Muscle of back (tissue), 11 donors: ENCODE results near the gene HDAC9. TPM values are rescaled to one million over a fixed set of nuclear protein-coding genes. Genes with fewer than 3 reads are reported as not detected.

Source experiments
- DNase-seq, 3 donors: peaks; one replicate each; pipeline versions ENCODE4 v3.0.0 to v3.0.0-alpha.2; 2013
- polyA plus RNA-seq, 10 donors: library from polyadenylated mRNA; unstranded; fragments of 120-200 nt; gene quantifications; one replicate each; pipeline ENCODE4 v1.2.1, GENCODE V29; 2013; ENCODE audit not compliant: insufficient read length in 10 of 10

Gene HDAC9
- polyA plus RNA-seq, 10 donors = 15.2 to 32.0 (median 18.5) TPM

DNA sequence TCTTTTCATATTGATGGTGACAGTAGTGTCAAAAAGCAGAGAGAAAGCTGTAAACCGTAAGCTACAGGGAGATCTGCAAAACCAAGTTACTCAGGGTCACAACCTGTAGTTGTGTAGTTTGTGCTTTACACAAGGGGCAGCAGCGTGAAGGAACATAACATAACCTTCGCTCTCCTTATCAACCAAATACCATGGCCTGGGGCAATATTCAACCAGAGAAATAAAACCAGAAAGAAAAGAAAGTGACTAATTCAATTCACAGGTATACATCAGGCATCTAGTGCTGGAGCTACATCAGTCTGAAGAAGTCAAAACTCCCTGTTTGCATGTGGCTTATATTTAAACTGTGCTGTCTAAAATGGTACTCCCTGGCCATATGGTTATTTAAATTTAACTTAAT lies 397.6 kb downstream of the HDAC9 start:
- no peak for DNase-seq

DNA sequence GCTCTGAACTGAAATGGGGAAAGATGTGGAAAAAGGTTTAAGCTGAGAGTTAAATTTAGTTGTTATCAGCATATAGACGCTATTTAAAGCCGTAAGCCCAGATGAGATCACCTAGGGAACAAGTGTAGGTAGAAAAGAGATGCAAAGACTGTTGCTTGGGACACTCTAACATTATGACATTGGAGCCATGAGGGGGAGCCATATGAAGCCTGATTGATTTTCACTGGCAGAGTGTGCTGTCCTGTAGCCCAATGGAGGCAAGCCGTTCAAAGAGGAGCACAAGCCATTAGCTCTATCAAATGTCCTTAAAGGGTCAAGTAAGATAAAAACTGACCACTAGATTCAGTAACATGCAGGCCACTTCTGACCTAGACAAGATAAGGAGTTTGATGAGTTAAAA lies 398.6 kb downstream of the HDAC9 start:
- DNase-seq = no peak

DNA sequence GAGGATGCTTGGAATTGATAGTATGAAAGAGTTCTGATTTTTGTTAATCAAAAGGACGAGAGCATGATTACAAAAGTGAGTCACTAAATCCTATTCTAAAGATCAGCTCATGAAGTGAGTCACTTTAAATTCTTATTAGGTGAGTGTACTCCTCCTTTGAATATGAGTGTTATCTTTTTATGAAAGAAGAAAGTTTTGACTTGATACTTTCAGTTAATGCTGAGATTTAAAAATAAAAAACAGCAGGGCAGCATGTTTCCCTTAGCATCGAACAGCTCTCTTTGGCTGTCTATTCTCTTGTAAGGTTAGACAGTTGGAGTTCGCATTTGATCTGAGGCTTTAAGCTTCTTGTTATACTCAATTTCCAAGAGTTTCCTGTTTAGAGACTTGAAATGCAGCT lies 399.9 kb downstream of the HDAC9 start:
- peak in 1 of 3 donors; percentile 60 for DNase-seq

DNA sequence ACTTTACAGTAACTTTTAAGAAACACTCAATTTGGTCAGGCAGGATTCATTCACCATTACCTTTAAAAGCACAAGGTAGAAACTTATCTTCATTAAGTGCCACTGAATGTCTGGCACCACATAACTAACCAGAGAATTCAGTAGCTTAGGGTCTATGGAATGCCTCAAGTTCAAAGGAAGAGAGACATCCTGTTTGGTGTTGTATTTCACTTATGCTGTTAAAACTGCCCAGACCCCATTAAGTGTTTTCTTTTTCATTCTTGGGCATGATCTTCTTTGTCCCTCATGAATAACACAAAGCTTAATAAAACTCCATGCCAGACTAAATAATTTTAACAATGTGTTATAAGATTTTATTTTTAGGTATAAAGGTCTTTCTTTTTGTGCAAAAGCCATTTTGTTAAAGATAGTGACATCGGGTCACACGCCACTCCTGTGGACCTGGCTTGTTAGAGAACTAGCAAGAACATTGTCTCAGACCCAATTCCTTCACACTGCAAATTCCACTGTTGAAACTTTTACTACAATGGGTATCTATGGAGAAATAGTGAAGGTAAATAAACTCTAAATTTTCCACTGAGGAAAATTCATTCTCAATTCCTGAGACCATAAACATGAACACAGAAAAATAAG lies 400.9 kb downstream of the HDAC9 start:
- DNase-seq = no peak

DNA sequence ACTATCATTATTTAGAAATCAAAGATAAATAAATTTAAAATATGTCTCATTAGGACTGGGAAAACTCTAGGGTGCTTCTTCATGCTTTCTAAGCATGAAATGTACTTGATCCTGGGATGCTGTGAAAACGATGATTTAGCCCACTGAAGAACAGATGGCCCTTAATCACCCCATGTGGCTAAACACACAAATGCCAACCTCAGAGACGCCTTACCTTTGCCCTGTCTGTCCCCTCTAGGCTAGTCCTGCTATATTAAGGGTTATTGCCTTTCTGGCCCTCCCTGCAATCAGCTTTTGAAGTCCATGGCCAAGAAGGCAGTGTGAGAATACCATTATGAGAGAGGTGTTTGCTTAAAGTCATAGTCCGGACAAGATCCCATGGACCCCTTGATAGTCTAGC lies 404.7 kb downstream of the HDAC9 start:
- no peak for DNase-seq

DNA sequence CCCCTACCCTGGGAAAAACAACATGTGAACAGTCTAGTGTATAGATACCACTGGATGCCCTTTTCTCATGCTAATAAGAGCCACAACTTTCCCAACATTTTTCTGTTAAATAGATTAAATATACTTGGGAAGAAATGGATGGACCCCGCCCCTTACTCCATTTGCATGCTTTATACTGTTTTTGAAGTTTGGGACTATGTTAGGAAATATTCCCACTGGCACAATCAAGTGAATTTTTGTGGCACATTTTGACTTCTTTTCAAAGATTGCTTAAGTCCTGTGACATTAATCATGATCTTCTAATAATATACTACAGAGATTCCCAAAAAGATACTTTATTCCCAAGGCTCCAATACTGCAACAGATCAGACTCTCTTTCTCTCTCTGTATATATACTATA lies 405.3 kb downstream of the HDAC9 start:
- DNase-seq = peak in 1 of 3 donors; percentile 49

DNA sequence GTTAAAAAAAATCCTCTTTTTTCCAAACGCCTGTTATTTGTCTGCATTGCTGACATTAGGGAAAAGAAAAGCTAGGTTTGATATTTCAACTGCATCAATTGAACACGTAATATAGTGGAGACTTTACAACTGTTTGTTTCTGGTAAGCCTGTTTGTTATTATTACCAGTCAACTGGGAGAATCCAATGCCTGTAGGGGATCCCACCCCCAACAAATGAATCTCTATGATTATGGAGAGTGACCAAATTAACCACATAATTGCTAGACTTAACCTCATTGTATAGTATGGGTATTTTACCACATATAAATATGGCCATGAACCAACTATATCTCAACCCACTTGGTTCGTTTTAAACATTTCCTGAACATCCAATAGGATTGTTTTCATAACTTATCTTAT lies 405.8 kb downstream of the HDAC9 start:
- DNase-seq = peak in 1 of 3 donors; percentile 44

DNA sequence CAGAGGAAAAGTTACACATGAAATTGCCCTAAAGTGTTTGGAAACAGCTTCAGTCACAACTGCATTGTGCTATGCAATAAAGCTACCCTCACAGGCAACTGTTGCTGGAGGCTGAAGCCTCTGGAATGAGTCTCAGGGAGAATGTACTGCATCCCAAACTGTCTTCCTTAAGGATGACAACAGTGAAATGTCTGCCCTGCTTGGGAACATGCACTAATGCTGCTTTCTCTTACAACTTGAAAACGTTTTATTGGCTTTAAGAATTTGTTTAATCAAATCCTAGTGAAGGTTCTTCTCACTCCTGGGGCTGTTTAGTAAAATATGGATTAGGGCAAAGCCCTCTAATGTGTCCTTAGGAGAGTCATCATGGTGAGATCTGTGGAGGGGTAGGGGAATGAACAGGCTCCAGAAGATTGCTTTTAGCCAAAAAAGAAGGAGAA lies 406.5 kb downstream of the HDAC9 start:
- peak in 2 of 3 donors; percentile 52 to 78 for DNase-seq

DNA sequence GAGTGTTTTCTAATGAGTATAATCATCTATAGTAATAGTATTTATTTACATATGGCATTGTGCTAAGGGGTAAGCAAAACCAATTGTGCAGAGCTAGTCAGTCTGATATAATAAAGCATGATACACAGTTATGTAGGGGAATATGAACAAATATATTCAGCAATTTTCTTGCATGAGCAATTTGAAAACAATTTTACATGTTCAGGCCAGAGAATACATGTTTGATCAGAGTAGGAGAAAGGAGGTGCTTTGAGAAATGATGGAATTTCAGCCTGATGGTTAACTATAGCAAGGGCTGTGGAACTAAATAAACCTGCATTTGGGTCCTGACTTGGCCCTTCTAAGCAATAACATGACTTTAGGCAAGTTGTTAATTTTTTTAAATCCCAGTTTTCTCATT lies 407.3 kb downstream of the HDAC9 start:
- DNase-seq = no peak

DNA sequence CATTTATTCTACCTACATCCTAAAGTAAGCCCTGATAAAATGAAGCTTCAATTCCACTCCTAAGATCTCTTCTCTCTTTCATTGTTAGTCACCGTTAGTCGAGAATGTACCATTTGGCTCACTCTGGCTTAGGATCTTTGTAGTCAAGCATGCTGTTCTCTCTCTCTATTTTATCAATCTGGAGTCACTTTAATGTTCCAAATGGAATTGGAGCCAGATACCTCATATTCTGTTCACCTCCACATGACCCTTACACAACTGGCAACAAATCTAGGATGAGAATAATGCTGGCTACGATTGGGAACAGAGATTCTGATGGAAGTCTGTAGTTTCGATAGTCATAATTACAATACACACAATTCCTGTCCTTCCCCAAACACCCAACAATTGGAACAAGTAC lies 408.1 kb downstream of the HDAC9 start:
- DNase-seq = peak; percentile 53 to 78 (median 64)

DNA sequence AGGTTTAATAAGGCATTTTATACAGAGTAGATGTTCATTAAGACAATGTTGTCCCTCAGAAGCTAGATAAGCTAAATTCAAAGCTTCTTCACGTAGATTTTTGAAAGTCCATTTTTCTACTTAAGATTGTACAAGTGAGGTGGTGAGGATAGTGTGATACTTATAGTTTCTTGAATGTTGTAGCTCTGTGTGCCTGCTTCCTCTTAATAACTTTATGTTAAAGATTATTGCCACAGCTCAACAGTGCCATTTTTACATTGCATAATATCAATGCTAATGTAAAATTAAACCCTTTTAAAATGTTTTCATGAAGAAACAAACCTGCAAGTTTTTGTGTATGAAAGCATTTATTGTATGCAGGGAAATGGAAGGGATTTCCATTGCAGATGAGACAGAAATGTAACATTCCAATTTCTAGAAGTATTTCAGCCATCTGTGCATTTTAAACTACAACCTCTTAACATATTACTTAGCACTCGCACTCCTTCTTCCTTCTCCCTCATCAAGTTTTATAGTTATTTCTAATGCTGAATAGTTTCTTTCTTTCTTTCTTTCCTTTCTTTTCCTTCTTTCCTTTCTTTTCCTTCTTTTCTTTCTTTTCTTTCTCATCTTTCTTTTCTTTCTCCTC lies 409.9 kb downstream of the HDAC9 start:
- DNase-seq = no peak

DNA sequence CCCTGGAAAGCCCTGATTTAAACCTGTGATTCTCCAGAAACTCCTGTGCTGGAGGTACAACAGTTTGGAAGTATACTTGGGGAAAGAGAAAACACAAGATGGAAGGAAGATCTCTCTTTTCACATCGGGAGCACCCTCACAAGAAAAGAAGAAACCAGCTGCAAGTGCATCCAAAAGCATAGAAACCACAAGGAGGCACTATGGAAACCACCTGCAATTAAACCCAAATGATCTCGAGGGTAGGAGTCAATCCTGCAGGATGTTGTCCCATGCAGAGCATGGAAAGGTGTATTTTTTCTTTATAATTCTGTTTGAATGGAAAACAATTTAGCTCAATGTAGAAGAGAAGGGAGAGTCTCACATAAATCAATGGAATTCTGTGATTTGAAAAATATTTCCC lies 411.4 kb downstream of the HDAC9 start:
- no peak for DNase-seq

DNA sequence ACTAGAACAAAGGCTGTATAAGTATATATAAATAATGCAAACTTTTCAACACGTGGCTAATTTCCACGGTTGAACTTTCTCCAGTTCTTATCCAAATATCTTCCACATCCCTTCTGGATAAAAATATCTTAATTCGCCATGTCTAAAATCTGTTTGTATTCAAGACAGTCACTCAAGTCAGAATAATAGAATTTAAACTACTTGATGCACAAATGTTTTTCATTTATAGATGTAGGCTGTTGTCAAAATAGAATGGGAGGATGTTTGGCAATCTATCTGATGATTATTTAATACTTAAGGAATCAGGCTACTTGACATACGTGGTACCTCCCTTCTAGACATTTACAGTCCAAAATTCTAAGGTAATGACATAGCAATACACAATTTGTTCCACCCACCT lies 417.6 kb downstream of the HDAC9 start:
- peak; percentile 59 to 78 (median 71) for DNase-seq

DNA sequence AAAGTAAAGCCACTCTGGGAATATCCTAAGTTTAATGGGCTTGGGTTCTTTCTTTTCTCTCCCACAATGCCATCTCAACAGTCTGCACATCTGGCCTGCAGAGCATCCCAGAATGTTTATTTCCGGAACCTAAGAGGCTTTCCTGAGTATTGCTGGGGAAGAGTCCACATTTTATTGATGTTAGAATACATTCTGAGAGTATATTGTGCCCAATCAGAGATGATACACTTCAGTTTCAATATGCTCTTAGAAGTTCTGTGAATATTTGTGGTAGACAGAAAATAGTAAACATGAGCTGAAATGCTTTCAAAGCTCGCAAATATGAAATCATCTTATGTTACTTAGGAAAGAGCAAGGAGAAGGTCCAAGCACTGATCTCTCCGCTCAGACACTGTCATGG lies 421.3 kb downstream of the HDAC9 start:
- no peak for DNase-seq

DNA sequence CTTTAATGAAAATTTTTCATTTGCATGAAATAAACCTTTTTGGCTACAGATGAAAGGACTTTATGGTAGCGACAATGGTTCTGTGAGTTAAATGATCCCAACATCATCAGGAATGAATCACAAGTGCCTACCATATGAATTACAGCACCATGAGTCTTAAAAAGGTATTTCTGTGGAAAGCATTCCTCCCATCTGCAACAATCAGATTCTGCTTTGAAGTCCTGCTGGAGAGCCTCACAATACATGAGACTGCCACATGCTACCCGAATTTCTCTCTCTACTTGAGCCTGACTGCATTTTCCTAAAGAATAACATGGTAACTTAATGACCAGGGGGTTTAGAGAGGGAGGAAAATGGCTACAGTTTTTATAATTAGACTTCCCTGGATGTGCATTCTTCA lies 431.6 kb downstream of the HDAC9 start:
- DNase-seq = no peak

DNA sequence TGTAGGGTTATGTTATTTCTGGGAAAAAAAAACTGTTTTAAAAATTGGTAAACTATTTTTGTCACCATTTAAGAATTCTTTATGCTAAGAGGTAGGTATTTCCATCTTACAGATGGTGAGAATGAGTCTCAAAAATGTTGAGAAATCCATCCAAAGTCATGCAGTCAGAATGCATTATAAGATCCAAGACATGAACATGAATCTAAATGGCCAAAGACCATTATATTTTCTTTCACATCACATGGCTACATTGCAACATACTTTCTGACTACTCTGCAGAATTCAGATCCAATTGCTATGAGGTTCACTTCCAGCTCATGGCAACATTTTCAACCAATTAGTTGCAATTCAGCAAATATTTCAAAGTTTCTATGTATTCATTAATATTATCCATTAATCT lies 440.7 kb downstream of the HDAC9 start:
- no peak for DNase-seq

DNA sequence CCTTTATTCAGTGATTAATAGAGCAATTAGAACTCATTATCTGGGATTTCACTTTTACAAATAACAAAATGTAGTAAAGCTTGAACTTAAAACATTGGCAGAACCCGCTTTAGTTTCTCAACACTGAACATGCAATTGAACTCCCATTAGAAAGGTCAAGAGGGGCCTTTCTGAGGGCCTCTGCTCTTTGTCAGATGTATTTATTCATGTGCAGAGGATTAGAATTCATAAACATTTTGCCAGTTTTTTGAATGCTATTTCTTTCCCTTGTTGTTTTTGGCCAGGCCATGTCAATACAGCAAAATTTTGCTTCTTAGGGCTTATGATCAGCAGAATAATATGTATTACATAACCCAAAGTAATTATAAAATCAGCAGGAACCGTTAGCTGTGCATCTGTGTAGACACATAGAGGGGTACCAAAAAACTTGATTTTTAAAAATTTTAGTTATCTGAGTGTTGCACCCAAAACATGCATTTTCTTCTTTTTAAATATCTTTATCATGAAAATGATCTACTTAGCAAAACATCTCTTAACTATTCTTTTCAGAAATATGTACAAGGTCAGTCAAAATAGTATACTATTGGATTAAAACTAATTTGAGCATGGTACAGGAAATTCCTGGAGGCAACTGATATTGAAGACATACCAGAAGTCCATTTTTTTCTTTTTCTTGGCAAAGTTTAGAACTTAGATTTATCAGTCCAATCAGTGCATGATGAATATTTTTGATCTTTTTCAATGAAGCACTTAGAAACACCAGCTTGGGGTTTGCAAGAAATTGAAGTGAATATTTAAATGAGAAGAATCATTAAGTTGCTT lies 444.4 kb downstream of the HDAC9 start:
- DNase-seq = no peak

DNA sequence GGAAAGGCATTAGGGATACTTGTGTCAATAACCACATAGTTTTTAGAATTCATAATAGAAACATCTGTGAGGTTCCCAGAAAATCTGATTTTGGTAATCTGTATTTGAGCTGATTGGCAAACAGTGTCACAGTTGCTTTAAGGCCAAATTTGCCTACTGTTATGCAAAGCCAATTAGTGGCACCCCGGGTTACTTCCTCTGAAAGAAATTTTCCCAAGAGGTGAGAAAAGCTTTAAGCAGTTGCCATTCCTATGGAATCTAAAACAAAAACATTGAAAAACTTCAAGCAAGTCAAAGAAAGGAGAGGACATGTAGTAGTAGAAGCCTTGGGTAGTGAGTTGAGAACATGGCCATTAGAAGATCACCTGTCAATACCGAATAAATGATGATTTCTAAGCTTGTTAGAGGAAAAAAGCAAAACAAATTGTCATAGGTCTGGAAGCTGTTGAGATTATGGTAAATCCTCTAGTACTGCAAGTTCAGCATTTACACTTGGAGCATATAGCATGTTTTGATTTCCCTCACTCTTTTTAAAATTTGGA lies 445.1 kb downstream of the HDAC9 start:
- no peak for DNase-seq

DNA sequence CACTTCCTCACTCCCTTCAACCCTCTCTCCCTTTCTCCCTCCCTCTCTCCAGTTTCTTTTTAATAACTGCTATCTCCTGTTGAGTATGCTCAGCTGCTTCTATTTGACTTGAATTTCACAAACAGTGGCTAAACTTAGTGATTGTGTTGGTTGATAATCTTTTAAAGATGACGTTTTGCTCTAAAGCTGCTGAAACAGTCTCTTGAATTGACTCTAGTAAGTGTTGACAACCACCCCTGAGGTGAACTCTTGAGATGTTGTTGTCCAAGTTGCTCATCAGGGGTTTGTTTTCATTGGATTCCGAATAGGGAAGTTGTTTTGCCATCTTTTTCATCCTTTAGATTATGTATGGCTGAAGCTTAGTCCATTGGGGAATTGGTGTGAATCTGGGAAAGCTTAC lies 445.7 kb downstream of the HDAC9 start:
- DNase-seq = peak in 2 of 3 donors; percentile 16 to 41

DNA sequence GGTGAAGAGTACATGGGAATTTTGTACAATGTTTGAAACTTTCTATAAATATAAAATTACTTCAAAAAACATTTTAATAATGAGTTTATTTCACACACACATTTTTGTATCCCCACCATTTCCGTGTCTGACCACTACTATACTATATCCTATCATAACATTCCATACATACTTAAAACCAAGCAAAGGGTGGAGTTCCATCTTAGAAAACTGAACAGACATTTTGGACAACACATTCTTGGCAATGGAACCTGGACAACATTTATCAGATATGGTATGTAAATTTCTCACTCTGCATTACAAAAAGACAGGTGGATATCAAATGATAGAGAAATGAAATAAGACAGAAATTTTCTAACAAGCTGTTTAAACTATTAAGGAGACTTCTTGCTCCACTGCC lies 453.0 kb downstream of the HDAC9 start:
- no peak for DNase-seq

DNA sequence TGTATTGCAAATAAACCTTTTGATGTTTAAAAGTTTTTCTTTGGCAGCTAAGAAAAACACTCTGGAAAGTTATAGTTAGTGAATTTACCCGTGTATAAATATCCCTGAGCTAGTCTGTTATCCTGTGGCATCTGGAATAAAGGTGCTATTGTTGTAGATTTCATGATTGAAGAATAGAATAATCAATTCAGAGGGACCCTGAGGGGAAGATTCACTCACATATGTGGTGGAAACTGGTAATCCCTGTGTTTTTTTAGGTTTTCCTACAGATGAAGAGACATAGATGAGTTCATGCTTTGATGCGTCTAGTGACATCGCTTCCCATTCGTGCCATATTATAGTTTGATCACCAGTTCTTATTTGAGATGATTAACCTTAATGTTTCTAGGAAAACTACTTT lies 457.3 kb downstream of the HDAC9 start:
- no peak for DNase-seq

DNA sequence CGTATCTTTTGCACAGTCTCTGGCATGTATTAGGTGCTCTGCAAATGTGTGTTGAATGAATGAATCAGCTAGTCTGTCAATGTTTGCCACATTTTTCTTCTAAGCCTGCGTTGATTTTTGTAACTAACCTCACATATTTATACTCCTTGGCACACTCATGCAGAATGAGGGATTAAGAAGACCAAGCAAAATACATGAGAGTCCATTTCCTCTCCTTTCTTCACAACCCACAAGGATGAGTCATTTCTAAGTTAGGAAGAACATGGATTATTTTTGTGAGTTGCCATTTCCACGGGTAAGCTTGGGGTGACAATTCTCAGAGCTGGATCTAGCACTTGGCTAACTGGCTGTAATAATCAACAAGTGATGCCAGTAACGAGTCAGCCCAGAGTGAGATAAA lies 463.1 kb downstream of the HDAC9 start:
- DNase-seq = peak in 1 of 3 donors; percentile 69

DNA sequence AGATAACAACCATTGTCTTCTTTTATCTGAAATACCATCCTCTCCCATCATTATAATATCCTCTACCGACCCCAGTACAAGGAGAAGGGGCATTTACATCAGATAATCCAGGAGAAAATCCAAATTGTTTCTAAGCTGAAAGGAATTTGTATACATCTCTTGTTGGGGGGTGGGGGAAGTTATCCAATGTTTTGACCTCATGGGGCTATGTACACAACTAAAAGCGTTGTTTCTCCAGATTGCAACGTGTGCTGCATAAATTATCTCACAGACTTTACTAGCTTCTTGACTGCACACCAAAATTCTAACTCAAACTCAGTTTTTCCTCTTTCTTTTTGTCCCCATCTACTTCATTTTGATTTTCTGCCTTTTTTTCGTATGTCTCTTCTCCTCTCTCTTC lies 465.2 kb downstream of the HDAC9 start:
- peak in 1 of 3 donors; percentile 37 for DNase-seq
